Measurements from ENCODE around the gene LRRC47. TPM values are rescaled to one million over a fixed set of nuclear protein-coding genes. Genes with fewer than 3 reads are reported as not detected.
A peak's percentile ranks its signal among the peaks of the same experiment; 100 is the strongest.

LRRC47 gene
- total and polyA plus RNA-seq, 11 donors = 18.4 to 85.7 (median 60.2) TPM

- H3K27me3 ChIP-seq = peaks cover 0 to 6% (median 0%) of the 10 kb centered on the region in 9 donors
- ATAC-seq (peak in 1 of 4 donors; percentile 1), DNase-seq (peak in 4 of 5 donors; percentile 55 to 79 (median 65))
- WGBS, 4 donors = 36 to 45% (median 37%) methylated on average over 20 to 27 of the region's 27 CpGs
- peaks cover 0 to 26% (median 19%) of the 10 kb centered on the region in 9 donors for H3K36me3 ChIP-seq
- H3K27ac ChIP-seq = no peak overlapping the region
- H3K4me1 ChIP-seq = peaks cover 0 to 60% (median 31%) of the 10 kb centered on the region in 12 donors
- intact Hi-C loops (cut with DNase I) = no loop called here
- TF ChIP-seq CTCF (IDR thresholded peaks at IDR 0.05) (peak in 2 of 12 donors; percentile 10 to 18), POLR2A (IDR thresholded peaks at IDR 0.05) (no peak)
- H3K4me3 ChIP-seq = no peak overlapping the region
- H3K9me3 ChIP-seq = no peaks in the 10 kb centered on the region
Measured at GRCh38 chr1:3775490-3776230, 20.6 kb downstream of the LRRC47 start.

DNA sequence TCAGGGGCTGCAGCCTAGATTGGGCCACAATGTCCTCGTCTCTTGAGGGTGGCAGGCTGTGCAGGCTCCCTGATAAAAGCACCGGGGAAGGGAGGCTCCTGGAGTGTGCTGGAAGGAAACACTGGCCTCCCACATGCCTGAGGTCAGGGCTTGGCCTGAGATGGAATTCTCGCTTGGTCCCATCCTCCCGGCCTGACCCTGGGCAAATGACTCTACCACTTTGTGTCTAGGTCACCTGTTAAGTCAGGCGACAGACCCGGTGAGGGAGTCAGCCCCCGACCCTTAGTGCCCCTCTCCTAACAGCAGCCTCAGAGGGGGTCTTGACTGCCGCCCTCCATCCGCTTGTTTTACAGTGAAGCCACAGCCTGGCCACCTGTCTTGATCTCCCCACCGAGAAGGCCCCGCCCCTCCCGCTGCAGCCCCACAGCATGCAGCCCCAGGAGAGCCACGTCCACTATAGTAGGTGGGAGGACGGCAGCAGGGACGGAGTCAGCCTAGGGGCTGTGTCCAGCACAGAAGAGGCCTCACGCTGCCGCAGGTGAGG lies 21.3 kb downstream of the LRRC47 start:
- no peak for DNase-seq
- WGBS, 4 donors = 34 to 49% (median 37%) methylated on average over 11 to 17 of the region's 17 CpGs
- Histone ChIP-seq H3K9me3 (no peaks in the 10 kb centered on the region), H3K4me1 (peaks cover 0 to 60% (median 31%) of the 10 kb centered on the region in 12 donors), H3K36me3 (peaks cover 0 to 19% (median 12%) of the 10 kb centered on the region in 9 donors), H3K27me3 (peaks cover 0 to 6% (median 0%) of the 10 kb centered on the region in 9 donors), H3K27ac (peak overlapping the region in 3 of 12 donors; percentile 5 to 22 (median 18)), H3K4me3 (no peak overlapping the region)
- intact Hi-C loops (cut with DNase I) = no loop called here
- ATAC-seq = peak in 1 of 4 donors; percentile 2
- TF ChIP-seq CTCF (IDR thresholded peaks at IDR 0.05) (no peak), POLR2A (IDR thresholded peaks at IDR 0.05) (no peak)

- no peak overlapping the region for H3K4me3 ChIP-seq
- TF ChIP-seq POLR2A (IDR thresholded peaks at IDR 0.05) (no peak), CTCF (IDR thresholded peaks at IDR 0.05) (no peak)
- 61 to 76% (median 67%) methylated on average over 8 to 19 of the region's 19 CpGs for WGBS, 4 donors
- DNase-seq (no peak), ATAC-seq (no peak)
- H3K4me1 ChIP-seq = peaks cover 0 to 60% (median 31%) of the 10 kb centered on the region in 12 donors
- H3K9me3 ChIP-seq = no peaks in the 10 kb centered on the region
- intact Hi-C loops (cut with DNase I) = no loop called here
- H3K36me3 ChIP-seq = peaks cover 0 to 13% (median 6%) of the 10 kb centered on the region in 9 donors
- peaks cover 0 to 6% (median 0%) of the 10 kb centered on the region in 9 donors for H3K27me3 ChIP-seq
- H3K27ac ChIP-seq = peak overlapping the region in 3 of 12 donors; percentile 18 to 90 (median 76)
Measured at GRCh38 chr1:3774276-3774945, 21.9 kb downstream of the LRRC47 start.
